ENCODE measurements around the gene ELP2. TPM values are rescaled to one million over a fixed set of nuclear protein-coding genes. Genes with fewer than 3 reads are reported as not detected.

Gene ELP2
- total RNA-seq, 1 donor from 2014 or later: 69.0 TPM

- H3K27me3 ChIP-seq: no peaks in the 10 kb centered on the region
- intact Hi-C loops (cut with DNase I): loop anchor here (10.0 kb wide), 1 partner anchor 185 kb away; no protein-coding TSS in a partner anchor
- H3K36me3 ChIP-seq: no peaks in the 10 kb centered on the region
- no peak overlapping the region for H3K4me3 ChIP-seq
- H3K27ac ChIP-seq: no peak overlapping the region
- ATAC-seq (no peak), DNase-seq (no peak)
- no peaks in the 10 kb centered on the region for H3K4me1 ChIP-seq
- no peaks in the 10 kb centered on the region for H3K9me3 ChIP-seq
- TF ChIP-seq, protein P1, sequence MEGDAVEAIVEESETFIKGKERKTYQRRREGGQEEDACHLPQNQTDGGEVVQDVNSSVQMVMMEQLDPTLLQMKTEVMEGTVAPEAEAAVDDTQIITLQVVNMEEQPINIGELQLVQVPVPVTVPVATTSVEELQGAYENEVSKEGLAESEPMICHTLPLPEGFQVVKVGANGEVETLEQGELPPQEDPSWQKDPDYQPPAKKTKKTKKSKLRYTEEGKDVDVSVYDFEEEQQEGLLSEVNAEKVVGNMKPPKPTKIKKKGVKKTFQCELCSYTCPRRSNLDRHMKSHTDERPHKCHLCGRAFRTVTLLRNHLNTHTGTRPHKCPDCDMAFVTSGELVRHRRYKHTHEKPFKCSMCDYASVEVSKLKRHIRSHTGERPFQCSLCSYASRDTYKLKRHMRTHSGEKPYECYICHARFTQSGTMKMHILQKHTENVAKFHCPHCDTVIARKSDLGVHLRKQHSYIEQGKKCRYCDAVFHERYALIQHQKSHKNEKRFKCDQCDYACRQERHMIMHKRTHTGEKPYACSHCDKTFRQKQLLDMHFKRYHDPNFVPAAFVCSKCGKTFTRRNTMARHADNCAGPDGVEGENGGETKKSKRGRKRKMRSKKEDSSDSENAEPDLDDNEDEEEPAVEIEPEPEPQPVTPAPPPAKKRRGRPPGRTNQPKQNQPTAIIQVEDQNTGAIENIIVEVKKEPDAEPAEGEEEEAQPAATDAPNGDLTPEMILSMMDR (IDR thresholded peaks at IDR 0.05): no peak
These were observed 30.4 kb upstream of the ELP2 start for GRCh38 chr18:36099311-36099710.

DNA sequence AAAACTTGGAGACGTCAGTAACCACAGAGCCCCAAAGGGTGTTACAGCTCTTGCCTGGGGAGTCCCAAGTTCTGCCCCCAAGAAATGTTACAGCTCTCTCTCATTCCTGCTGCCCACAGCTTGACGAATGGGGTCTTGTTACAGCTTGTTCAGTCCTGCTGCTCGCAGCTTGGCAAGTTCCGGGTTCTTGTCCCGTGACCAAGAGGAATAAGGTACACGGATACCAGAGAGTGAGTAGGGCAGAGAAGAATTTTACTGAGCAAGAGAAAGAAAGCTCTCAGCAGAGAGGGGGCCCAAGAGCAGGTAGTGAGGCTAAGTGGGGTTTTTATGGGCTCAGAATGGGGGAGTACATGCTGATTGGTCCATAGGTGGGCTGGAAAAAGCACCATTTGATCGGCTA, 27.8 kb upstream of the ELP2 start:
- H3K27me3 ChIP-seq: no peaks in the 10 kb centered on the region
- no peak overlapping the region for H3K4me3 ChIP-seq
- H3K36me3 ChIP-seq: no peaks in the 10 kb centered on the region
- DNase-seq (no peak), ATAC-seq (no peak)
- intact Hi-C loops (cut with DNase I): no loop called here
- H3K27ac ChIP-seq: no peak overlapping the region
- no peaks in the 10 kb centered on the region for H3K4me1 ChIP-seq
- H3K9me3 ChIP-seq: no peaks in the 10 kb centered on the region
- TF ChIP-seq, protein P1 (IDR thresholded peaks at IDR 0.05): no peak

DNA sequence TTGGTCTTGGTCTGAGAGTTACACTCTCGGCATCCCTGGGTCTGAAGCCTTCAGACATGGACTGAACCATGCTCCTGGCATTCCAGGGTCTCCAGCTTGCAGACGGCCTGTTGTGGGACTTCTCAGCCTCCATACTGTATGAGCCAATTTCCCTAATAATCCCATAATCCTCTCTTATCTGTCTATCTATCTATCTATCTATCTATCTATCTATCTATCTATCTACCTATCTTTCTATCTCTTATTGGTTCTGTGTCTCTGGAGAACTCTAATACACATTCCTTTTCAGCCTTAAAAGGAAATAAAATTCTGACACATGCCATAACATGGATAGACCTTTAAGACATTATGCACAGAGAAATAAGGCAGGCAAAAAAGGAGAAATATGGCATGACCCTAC, 24.9 kb upstream of the ELP2 start:
- ATAC-seq: no peak
- intact Hi-C loops (cut with DNase I): no loop called here
- Histone ChIP-seq H3K27me3 (no peaks in the 10 kb centered on the region), H3K9me3 (no peaks in the 10 kb centered on the region), H3K27ac (no peak overlapping the region), H3K36me3 (no peaks in the 10 kb centered on the region), H3K4me1 (no peaks in the 10 kb centered on the region), H3K4me3 (no peak overlapping the region)
- TF ChIP-seq, protein P1 (IDR thresholded peaks at IDR 0.05): no peak
- no peak for DNase-seq

DNA sequence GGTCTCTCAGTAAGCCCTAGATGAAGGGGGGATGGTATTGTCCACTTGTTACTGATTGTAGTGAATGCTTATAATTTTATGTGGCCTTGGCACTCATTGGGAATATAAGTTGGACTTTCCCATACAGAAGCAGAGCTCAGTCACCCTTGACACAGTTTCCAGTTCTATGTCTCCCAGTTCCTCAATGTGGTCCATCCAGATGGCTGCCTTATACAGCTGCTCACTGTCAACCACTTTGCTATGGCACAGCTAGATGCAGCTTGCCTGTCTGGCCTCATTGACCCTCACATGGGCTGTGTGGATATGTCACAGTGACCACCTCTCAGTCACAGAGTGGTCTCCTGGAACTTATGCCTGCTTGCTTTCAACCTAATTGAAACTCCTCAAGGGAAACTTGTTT, 22.2 kb upstream of the ELP2 start:
- Histone ChIP-seq H3K27me3 (no peaks in the 10 kb centered on the region), H3K4me3 (no peak overlapping the region), H3K9me3 (no peaks in the 10 kb centered on the region), H3K36me3 (peaks cover 20% of the 10 kb centered on the region), H3K4me1 (no peaks in the 10 kb centered on the region), H3K27ac (no peak overlapping the region)
- TF ChIP-seq, protein P1 (IDR thresholded peaks at IDR 0.05): no peak
- DNase-seq: no peak
- ATAC-seq: no peak
- intact Hi-C loops (cut with DNase I): no loop called here

GRCh38 chr18:36108196-36108595, 21.5 kb upstream of the ELP2 start:
- H3K27ac ChIP-seq: no peak overlapping the region
- ATAC-seq (no peak), DNase-seq (no peak)
- no peaks in the 10 kb centered on the region for H3K9me3 ChIP-seq
- intact Hi-C loops (cut with DNase I): no loop called here
- H3K36me3 ChIP-seq: peaks cover 27% of the 10 kb centered on the region
- no peaks in the 10 kb centered on the region for H3K27me3 ChIP-seq
- TF ChIP-seq, protein P1 (IDR thresholded peaks at IDR 0.05): no peak
- no peak overlapping the region for H3K4me3 ChIP-seq
- H3K4me1 ChIP-seq: no peaks in the 10 kb centered on the region

DNA sequence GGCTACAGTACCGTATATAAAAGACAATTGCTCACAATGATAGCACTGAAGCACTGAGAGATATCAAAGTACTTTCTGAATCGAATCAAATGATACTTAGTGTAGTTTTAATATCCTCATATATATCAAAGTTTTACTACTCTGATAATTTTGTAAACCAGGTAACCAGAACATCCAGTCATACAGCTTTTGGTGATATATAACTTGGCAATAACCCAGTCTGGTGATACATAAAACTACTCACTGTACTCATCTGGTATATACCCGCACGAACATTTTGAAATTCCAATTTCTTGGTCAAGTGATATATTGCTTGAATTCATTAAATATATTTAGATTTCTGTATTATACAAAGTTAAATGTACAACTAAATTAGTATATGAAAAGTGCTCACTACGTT, 21.1 kb upstream of the ELP2 start:
- intact Hi-C loops (cut with DNase I): no loop called here

More for the DNA sequence above, 21.1 kb upstream of the ELP2 start:
- TF ChIP-seq, protein P1 (IDR thresholded peaks at IDR 0.05): no peak
- Histone ChIP-seq H3K4me3 (no peak overlapping the region), H3K27me3 (no peaks in the 10 kb centered on the region), H3K27ac (no peak overlapping the region), H3K9me3 (no peaks in the 10 kb centered on the region), H3K4me1 (no peaks in the 10 kb centered on the region), H3K36me3 (peaks cover 31% of the 10 kb centered on the region)
- ATAC-seq: no peak
- DNase-seq: no peak

Measured in upper lobe of right lung (tissue), 1 donor.